22Rv1 (cell line): ENCODE measurements around the gene DRICH1.
"Not testable (repeated sequence)": the region's sequence is repeated elsewhere in the genome, so short reads cannot be mapped to it uniquely, and the experiment has no call there.

ENCODE experiments used
- H3K27ac ChIP-seq: fragments of 450-650 bp; 2 replicates; pipeline ENCODE4 v1.5.1; 2017
- ZFX ChIP-seq: fragments of 450-650 bp; IDR thresholded peaks from 2 replicates; pipeline ENCODE4 v1.6.1; 2017; ENCODE audit warnings: antibody characterized with exemption, borderline replicate concordance
- TF ChIP-seq, protein P1 (sequence below): fragments of 450-650 bp; IDR thresholded peaks from 2 replicates; pipeline ENCODE4 v1.5.1; 2017; ENCODE audit warnings: mild to moderate bottlenecking

DRICH1 gene

DNA sequence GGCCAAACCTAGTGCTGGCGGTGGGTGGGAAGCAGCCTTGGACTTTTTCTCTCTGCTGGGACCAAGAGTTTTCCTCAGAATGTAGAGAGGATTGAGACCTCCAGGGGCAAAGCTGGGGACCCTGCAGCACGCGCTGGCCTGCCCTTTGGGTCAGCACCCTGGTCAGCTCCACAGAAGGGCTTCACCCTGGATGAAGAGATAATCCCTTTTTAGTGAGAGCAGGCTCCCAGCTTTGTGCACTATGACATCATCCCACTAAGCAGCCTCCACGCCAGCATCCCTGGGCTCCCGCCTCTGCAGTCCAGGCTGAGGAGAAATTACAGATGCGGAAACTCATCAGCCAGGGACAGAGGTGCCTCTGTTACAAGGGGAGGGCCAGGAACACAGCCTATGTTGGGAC is 23.5 kb downstream of the DRICH1 start:
- no peak overlapping the region for H3K27ac ChIP-seq
- TF ChIP-seq ZFX = no peak
- TF ChIP-seq, protein P1, sequence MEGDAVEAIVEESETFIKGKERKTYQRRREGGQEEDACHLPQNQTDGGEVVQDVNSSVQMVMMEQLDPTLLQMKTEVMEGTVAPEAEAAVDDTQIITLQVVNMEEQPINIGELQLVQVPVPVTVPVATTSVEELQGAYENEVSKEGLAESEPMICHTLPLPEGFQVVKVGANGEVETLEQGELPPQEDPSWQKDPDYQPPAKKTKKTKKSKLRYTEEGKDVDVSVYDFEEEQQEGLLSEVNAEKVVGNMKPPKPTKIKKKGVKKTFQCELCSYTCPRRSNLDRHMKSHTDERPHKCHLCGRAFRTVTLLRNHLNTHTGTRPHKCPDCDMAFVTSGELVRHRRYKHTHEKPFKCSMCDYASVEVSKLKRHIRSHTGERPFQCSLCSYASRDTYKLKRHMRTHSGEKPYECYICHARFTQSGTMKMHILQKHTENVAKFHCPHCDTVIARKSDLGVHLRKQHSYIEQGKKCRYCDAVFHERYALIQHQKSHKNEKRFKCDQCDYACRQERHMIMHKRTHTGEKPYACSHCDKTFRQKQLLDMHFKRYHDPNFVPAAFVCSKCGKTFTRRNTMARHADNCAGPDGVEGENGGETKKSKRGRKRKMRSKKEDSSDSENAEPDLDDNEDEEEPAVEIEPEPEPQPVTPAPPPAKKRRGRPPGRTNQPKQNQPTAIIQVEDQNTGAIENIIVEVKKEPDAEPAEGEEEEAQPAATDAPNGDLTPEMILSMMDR = no peak

DNA sequence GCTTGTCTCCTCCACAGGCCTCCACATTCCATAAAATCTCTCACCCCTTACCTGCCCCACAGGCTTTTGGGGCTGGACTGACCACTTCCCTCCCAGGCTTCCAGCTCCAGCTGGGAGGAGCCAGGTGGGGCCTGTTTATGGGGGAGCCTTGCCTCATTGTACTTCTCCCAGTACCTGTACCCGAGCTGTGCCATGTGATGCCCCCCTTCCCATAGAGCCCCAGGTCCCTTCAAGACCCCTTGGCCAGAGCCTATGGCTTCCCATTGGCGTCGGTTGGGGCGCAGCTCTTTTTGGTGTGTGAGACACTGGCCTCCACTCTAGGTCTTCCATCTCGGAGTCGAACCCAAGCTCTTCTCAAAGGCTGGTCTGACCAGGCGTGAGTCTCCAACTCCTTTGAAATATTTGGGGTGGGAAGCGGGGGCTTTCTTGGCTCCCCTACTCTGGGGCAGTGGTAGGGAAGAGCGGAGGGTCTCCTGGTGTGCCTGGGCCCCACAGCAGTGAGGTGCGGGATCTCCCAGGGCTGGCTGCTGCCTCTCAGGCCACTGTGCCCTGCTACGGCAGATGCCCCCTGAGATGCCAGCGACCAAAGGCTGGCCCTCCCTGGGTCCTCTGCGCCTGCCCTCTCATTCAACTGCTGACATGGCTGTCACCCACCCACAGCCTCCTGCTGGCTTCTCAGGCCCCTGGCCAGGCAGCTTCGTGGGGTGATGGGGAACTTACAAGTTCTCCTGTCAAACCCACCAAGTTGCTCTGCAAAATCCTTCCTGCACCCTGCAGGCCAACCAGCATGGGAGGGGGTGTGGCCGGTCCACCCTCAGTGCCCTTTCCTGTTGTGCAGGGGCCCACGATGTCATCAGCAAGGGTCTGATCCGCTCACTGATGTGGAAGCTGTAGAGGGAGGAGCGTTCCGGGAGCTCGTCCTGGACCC is 25.7 kb downstream of the DRICH1 start:
- no peak overlapping the region for H3K27ac ChIP-seq
- TF ChIP-seq, protein P1 = no peak
- TF ChIP-seq ZFX = no peak

DNA sequence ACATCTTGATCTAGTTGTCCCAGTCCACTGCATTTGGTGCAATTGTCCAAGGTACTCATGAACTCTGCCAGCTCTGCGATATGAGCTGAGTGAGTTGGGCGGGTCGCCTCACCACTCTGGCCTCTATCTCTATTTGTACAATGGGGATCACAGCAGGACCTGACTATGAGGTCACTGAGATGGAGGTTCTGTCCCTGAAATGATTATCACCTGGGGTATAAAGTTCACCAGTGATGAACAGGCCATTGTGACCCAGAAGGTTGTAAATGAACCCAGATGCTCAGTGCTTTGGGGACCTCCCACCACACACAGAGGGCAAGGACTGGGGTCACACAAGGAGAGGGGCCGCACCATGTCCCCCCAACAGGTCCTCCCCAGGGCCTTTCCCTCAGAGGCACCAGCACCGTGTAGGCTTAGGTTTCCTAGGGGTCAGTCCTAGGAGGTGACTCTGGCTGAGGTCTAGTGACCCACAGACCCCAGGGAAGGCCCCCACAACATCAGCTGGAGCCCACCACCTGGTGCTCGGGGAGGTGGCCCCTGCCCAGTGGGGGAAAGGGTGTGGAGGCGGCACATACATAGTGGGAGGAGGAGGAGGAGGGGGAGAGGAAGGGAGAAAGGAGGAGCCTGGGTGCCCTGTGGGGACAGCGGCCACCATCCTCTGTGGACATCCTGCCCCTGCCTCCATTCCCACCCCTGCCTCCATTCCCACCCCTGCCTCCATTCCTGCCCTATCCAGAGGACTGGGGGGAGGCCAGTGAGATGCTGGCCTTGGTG is 27.0 kb downstream of the DRICH1 start:
- no peak overlapping the region for H3K27ac ChIP-seq
- TF ChIP-seq ZFX = no peak
- TF ChIP-seq, protein P1 = no peak

DNA sequence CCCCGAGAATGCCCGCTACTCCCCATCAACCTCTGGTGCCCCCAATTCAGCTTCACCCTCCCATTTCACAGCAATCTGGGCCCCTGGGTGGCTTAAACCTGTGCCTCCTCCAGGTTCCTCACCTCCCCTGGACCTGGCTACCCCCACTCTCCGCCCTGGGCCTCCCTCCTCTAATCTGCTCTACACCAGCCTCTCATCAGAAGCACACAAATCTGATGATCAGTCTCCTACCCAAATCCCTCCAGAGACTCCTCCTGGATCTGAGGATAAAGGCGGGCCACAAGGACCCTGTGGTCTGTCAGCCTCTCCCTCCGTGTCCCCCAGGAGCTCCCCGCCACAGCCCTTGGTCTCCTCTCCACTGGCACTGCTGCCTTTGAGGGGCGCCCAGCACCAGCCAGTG is 28.9 kb downstream of the DRICH1 start:
- TF ChIP-seq, protein P1 = no peak
- no peak for TF ChIP-seq ZFX

DNA sequence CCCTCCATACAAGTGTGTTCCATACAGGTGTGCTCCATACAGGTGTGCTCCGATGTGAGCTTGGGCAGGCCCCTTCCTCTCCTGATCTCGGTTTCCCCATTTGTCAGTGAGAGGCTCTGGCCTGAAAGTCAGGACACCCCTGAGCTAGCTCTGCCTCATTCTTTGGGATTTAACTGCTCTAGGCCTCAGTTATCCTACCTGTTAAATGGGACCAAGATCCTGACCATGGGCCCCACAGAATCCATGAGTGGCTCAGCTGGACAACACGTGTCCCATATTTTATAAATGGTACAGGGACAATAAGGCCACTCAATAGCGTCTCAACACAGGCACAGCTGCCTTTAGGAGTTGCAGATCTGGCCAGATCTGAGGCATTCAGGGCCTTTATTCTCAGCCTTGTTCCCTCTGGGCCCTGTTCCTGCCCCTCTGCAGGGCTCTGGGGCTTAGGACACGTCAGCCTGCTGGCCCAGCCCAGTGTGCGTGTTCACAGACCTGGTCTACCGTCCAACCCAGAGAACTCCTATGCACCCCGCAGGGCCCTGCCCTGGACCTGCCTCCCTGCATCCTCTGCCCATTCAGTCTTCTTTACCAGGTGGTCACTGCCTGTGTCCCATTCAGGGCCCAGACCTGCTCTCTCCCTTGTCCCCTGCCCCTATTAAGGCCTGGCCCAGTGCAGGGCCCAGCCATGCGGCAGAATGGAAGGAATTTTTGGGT is 33.2 kb downstream of the DRICH1 start:
- no peak overlapping the region for H3K27ac ChIP-seq
- no peak for TF ChIP-seq ZFX
- TF ChIP-seq, protein P1 = no peak

More for the DNA sequence above, 28.9 kb downstream of the DRICH1 start:
- no peak overlapping the region for H3K27ac ChIP-seq

DNA sequence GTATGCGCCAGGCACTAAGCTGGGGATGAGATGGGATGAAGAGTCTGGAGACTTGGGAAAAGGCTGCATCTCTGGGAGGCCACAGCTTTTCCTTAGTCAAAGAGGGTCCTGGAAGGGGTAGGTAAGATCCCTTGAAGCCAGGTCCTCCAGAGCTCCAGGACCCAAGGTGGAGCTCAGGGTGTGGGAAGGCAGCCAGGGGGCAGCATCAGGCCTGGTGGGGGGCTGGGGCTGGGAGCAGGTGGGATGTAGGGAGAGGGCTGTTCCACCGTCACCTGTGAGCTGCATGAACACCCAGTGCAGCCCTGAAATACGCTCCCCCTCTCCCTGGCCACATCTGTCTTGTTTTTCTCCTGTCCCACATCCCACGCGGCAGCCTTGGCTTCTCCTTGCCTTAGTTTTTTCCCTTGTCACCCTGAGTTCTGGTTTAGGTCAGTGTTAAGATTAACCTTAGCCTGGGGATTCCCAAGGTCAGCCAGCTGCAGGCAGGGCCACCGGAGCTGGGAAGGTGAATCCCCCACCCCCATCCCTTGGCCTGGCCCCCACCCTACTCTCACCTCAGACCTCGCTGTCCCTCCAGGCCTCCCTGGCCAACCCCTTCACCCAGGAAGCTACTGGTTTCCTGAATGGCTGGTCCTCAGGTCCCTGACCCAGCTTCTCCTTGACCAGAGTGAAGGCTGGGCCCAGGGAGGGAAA is 34.4 kb downstream of the DRICH1 start:
- not testable (repeated sequence) for H3K27ac ChIP-seq

DNA sequence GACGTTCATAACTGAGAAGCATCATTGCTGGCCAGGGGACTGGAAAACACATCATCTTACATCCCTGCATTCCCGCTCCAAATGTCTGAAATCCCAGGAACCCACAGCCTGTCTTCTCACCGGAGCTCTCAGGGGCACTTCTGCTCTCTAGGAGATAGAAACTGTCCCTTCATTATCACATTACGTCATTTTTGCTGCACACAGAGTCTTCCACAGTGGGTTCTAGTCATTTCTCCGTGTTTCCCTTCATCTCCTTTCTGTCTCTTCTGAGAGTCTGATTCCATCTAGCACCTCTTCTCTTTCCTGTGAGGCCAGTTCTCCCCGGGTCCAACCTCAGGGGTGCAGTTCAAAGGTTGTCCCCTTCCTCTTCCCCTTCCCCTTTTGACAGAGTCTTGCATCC is 36.2 kb downstream of the DRICH1 start:
- H3K27ac ChIP-seq = not testable (repeated sequence)
